H1 (cell line): ENCODE data around the gene KIF21A. TPM values are rescaled to one million over a fixed set of nuclear protein-coding genes. Genes with fewer than 3 reads are reported as not detected.

Source experiments
- CTCF ChIA-PET: fragments of 300-600 bp; sonication (Branson Sonifier 250); formaldehyde crosslinking; loops from one replicate; lab custom pipeline; 2021; ENCODE audit not compliant: partially characterized antibody; lab: Charles Lee
- POLR2A ChIA-PET: fragments of 300-600 bp; sonication (Branson Sonifier 250); formaldehyde crosslinking; loops from one replicate; lab custom pipeline; 2021; ENCODE audit warnings: inconsistent platforms; ENCODE audit not compliant: partially characterized antibody; lab: Charles Lee
- DNase-seq, 2 experiments: peaks; one replicate each; pipeline versions ENCODE4 v3.0.0 to v3.0.0-alpha.2; 2010 to 2022; ENCODE audit warnings: low spot score in 2 of 2, low read depth in 1 of 2, mixed read lengths in 1 of 2
- FAIRE-seq: peaks from 2 replicates; lab custom pipeline; 2011; peaks lifted over from hg19 to GRCh38; lab: Jason Lieb, UNC
- H2AFZ ChIP-seq: 2 replicates; pipeline ENCODE4 v1.8.1; 2012; ENCODE audit warnings: low read length, inconsistent platforms
- H2AK5ac ChIP-seq: 2 replicates; pipeline ENCODE4 v1.6.1; 2013; ENCODE audit warnings: low read depth, low read length
- H2BK120ac ChIP-seq: replicated peaks from 2 replicates; pipeline ENCODE3; 2013; ENCODE audit warnings: low read depth, low read length, inconsistent platforms
- H2BK12ac ChIP-seq: 2 replicates; pipeline ENCODE4 v1.6.1; 2013; ENCODE audit warnings: low read depth, low read length
- H2BK15ac ChIP-seq: 2 replicates; pipeline ENCODE4 v1.6.1; 2013; ENCODE audit warnings: low read length
- H2BK20ac ChIP-seq: 2 replicates; pipeline ENCODE4 v1.6.1; 2013; ENCODE audit warnings: low read length
- H2BK5ac ChIP-seq: 2 replicates; pipeline ENCODE4 v1.6.1; 2013; ENCODE audit warnings: low read depth, low read length
- H3K14ac ChIP-seq: 2 replicates; pipeline ENCODE4 v1.6.1; 2013; ENCODE audit warnings: inconsistent platforms; ENCODE audit not compliant: insufficient read length
- H3K18ac ChIP-seq: 2 replicates; pipeline ENCODE4 v1.6.1; 2013; ENCODE audit warnings: low read length; ENCODE audit errors: extremely low read depth
- H3K23ac ChIP-seq: 2 replicates; pipeline ENCODE4 v1.6.1; 2013; ENCODE audit warnings: inconsistent platforms; ENCODE audit not compliant: insufficient read length
- H3K23me2 ChIP-seq: 2 replicates; pipeline ENCODE4 v1.6.1; 2013; ENCODE audit warnings: low read depth, low read length
- H3K27ac ChIP-seq: 2 replicates; pipeline ENCODE4 v1.6.1; 2011; ENCODE audit warnings: low read depth, low read length, inconsistent platforms
- H3K27me3 ChIP-seq, 4 experiments: replicated peaks in 1 of 4; 1 replicate in 1 of 4; 2 replicates in 3 of 4; pipeline versions ENCODE4 v1.6.1 to v1.8.1; 2011 to 2013; ENCODE audit warnings: low read length in 3 of 4, mild to moderate bottlenecking in 3 of 4, inconsistent platforms in 2 of 4, mixed read lengths in 2 of 4, moderate library complexity in 1 of 4; ENCODE audit not compliant: control insufficient read depth in 3 of 4, insufficient read depth in 3 of 4; ENCODE audit errors: extremely low read depth in 1 of 4
- H3K36me3 ChIP-seq, 4 experiments: 2 replicates each; pipeline versions ENCODE4 v1.6.1 to v1.8.1; 2011 to 2013; ENCODE audit warnings: mild to moderate bottlenecking in 4 of 4, low read length in 3 of 4, moderate library complexity in 2 of 4, control low read depth in 1 of 4, inconsistent platforms in 1 of 4; ENCODE audit not compliant: insufficient read depth in 4 of 4, control insufficient read depth in 2 of 4
- H3K4ac ChIP-seq: replicated peaks from 2 replicates; pipeline ENCODE3; 2013; ENCODE audit warnings: low read length, low read depth, mixed read lengths, inconsistent platforms; ENCODE audit not compliant: insufficient read length
- H3K4me1 ChIP-seq, 4 experiments: replicated peaks in 1 of 4; 1 replicate in 1 of 4; 2 replicates in 3 of 4; pipeline versions ENCODE4 v1.6.1 to v1.8.1; 2011 to 2013; ENCODE audit warnings: low read length in 3 of 4, inconsistent platforms in 2 of 4, mixed read lengths in 1 of 4; ENCODE audit not compliant: insufficient read depth in 4 of 4, control insufficient read depth in 3 of 4
- H3K4me2 ChIP-seq, 2 experiments: 2 replicates each; pipeline versions ENCODE4 v1.6.1 to v1.8.1; 2011 to 2013; ENCODE audit warnings: low read depth in 2 of 2, low read length in 2 of 2, control low read depth in 1 of 2, inconsistent platforms in 1 of 2, mild to moderate bottlenecking in 1 of 2; ENCODE audit not compliant: insufficient read depth in 1 of 2
- H3K4me3 ChIP-seq, 4 experiments: fragments of 200-600, 300-600 bp in 1 of 4; sonication (generic), shearing (Covaris generic), sonication (Bioruptor Twin) in 1 of 4; 2 replicates each; pipeline versions ENCODE4 v1.5.1 to v1.8.1; 2011 to 2016; ENCODE audit warnings: low read length in 4 of 4, low read depth in 3 of 4, control low read depth in 2 of 4, inconsistent platforms in 2 of 4, mild to moderate bottlenecking in 2 of 4, mixed read lengths in 1 of 4, moderate library complexity in 1 of 4; ENCODE audit not compliant: insufficient read depth in 2 of 4; ENCODE audit errors: extremely low read depth in 1 of 4
- H3K56ac ChIP-seq: replicated peaks from 2 replicates; pipeline ENCODE3; 2013; ENCODE audit warnings: low read depth, mild to moderate bottlenecking, mixed read lengths, low read length, inconsistent platforms; ENCODE audit not compliant: insufficient read length
- H3K79me1 ChIP-seq: 2 replicates; pipeline ENCODE4 v1.6.1; 2013; ENCODE audit warnings: low read depth, low read length, control low read depth
- H3K79me2 ChIP-seq, 2 experiments: 2 replicates each; pipeline versions ENCODE4 v1.6.1 to v1.8.1; 2012 to 2013; ENCODE audit warnings: low read length in 2 of 2, mild to moderate bottlenecking in 2 of 2, inconsistent platforms in 1 of 2; ENCODE audit not compliant: insufficient read depth in 2 of 2, control insufficient read depth in 1 of 2
- H3K9ac ChIP-seq, 4 experiments: replicated peaks in 1 of 4; 1 replicate in 1 of 4; 2 replicates in 3 of 4; pipeline versions ENCODE4 v1.6.1 to v1.8.1; 2011 to 2013; ENCODE audit warnings: low read depth in 3 of 4, low read length in 3 of 4, control low read depth in 2 of 4, mild to moderate bottlenecking in 2 of 4, moderate library complexity in 2 of 4, inconsistent platforms in 1 of 4; ENCODE audit errors: extremely low read depth in 1 of 4
- H3K9me3 ChIP-seq, 2 experiments: 2 replicates each; pipeline versions ENCODE4 v1.6.1 to v1.8.1; 2012 to 2013; ENCODE audit warnings: mild to moderate bottlenecking in 2 of 2, moderate library complexity in 2 of 2, control low read depth in 1 of 2, inconsistent platforms in 1 of 2, low read depth in 1 of 2, low read length in 1 of 2, mixed read lengths in 1 of 2; ENCODE audit not compliant: insufficient read depth in 2 of 2
- H4K20me1 ChIP-seq, 2 experiments: replicated peaks in 1 of 2; 2 replicates each; pipeline versions ENCODE3 to v1.8.1; 2011 to 2013; ENCODE audit warnings: inconsistent platforms in 2 of 2, low read length in 2 of 2, mild to moderate bottlenecking in 1 of 2; ENCODE audit not compliant: insufficient read depth in 2 of 2, control insufficient read depth in 1 of 2
- H4K5ac ChIP-seq: 2 replicates; pipeline ENCODE4 v1.6.1; 2013; ENCODE audit warnings: low read length, low read depth, mixed read lengths, inconsistent platforms; ENCODE audit not compliant: insufficient read length
- H4K8ac ChIP-seq: 2 replicates; pipeline ENCODE4 v1.8.0; 2013; ENCODE audit warnings: mild to moderate bottlenecking, moderate library complexity, low read length, inconsistent platforms; ENCODE audit not compliant: insufficient read depth; ENCODE audit errors: extremely low read depth
- H4K91ac ChIP-seq: replicated peaks from 2 replicates; pipeline ENCODE3; 2013; ENCODE audit warnings: low read length, mixed read lengths, inconsistent platforms; ENCODE audit not compliant: insufficient read length
- CTBP2 ChIP-seq: IDR thresholded peaks from 2 replicates; pipeline ENCODE4 v1.7.0; 2011; ENCODE audit warnings: borderline replicate concordance, mild to moderate bottlenecking, moderate library complexity, mixed read lengths, low read length; ENCODE audit not compliant: insufficient read depth, insufficient read length
- EZH2 ChIP-seq: fragments of 200-600 bp; sonication (generic); IDR thresholded peaks from 2 replicates; pipeline ENCODE4 v1.7.1; 2012; ENCODE audit warnings: low read depth, mild to moderate bottlenecking, moderate library complexity, low read length, inconsistent platforms; ENCODE audit not compliant: severe bottlenecking
- JUND ChIP-seq: IDR thresholded peaks from 2 replicates; pipeline ENCODE4 v1.6.1; 2011; ENCODE audit warnings: mild to moderate bottlenecking, improper control_type of control experiment, low read length
- PHF8 ChIP-seq: fragments of 200-600 bp; sonication (generic); conservative IDR thresholded peaks from 2 replicates; pipeline ENCODE4 v1.7.1; 2012; ENCODE audit warnings: low read depth, mild to moderate bottlenecking, inconsistent platforms, low read length, moderate library complexity
- POLR2A ChIP-seq, 2 experiments: IDR thresholded peaks; 1 replicate in 1 of 2; 2 replicates in 1 of 2; pipeline ENCODE4 v1.6.1; 2011; ENCODE audit warnings: low read depth in 2 of 2, low read length in 2 of 2, mild to moderate bottlenecking in 2 of 2; ENCODE audit errors: control extremely low read depth in 1 of 2
- TAF1 ChIP-seq: IDR thresholded peaks from 2 replicates; pipeline ENCODE4 v1.6.1; 2011; ENCODE audit warnings: mild to moderate bottlenecking, low read depth, low read length
- TCF12 ChIP-seq: IDR thresholded peaks from 2 replicates; pipeline ENCODE4 v1.6.1; 2011; ENCODE audit warnings: low read depth, mild to moderate bottlenecking, low read length
- USF2 ChIP-seq: IDR thresholded peaks from 2 replicates; pipeline ENCODE4 v1.6.1; 2011; ENCODE audit warnings: low read length, improper control_type of control experiment
- YY1 ChIP-seq: IDR thresholded peaks from 2 replicates; pipeline ENCODE4 v1.6.1; 2011; ENCODE audit warnings: low read depth, mild to moderate bottlenecking, low read length
- WGBS, 2 experiments: shearing (Covaris generic) in 1 of 2; methylation state at CpG; one replicate each; pipeline versions ENCODE4 v1.1.6 to v1.1.7; 2013 to 2015; ENCODE audit warnings: low lambda C conversion rate in 2 of 2, mixed read lengths in 2 of 2, inconsistent platforms in 1 of 2, low coverage in 1 of 2, missing lambda C conversion rate in 1 of 2; ENCODE audit not compliant: insufficient replicate concordance in 2 of 2, insufficient coverage in 1 of 2, insufficient read length in 1 of 2; ENCODE audit errors: extremely low coverage in 1 of 2, missing lambda C conversion rate in 1 of 2; 5-methylcytosine and 5-hydroxymethylcytosine counted together
- polyA plus RNA-seq, 7 experiments: library from polyadenylated mRNA; depleted of rRNA in 3 of 7; stranded (reverse) in 5 of 7; unstranded in 2 of 7; fragments of >200 nt in 5 of 7; fragments of 200-250 nt in 2 of 7; gene quantifications; 1 replicate in 5 of 7; 2 replicates in 1 of 7; 4 replicates in 1 of 7; pipeline versions ENCODE4 v1.2.1 to v1.2.3, GENCODE V29; 2011 to 2013; ENCODE audit warnings: missing spikeins in 2 of 7, mixed read lengths in 2 of 7
- total RNA-seq: library from RNA; stranded (reverse); fragmentation: NEBNext Ultra II Directional; extraction: Animal tissue kit (Norgen Biotek cat#: 25700); gene quantifications from 2 replicates; pipeline ENCODE4 v1.2.1, GENCODE V29; 2021

The KIF21A gene
- total and polyA plus RNA-seq, 2 of the 8 experiments (the other 6 are each of a cell fraction or from before 2014, with no cell fraction given), result 10.0 to 26.0 TPM

DNA sequence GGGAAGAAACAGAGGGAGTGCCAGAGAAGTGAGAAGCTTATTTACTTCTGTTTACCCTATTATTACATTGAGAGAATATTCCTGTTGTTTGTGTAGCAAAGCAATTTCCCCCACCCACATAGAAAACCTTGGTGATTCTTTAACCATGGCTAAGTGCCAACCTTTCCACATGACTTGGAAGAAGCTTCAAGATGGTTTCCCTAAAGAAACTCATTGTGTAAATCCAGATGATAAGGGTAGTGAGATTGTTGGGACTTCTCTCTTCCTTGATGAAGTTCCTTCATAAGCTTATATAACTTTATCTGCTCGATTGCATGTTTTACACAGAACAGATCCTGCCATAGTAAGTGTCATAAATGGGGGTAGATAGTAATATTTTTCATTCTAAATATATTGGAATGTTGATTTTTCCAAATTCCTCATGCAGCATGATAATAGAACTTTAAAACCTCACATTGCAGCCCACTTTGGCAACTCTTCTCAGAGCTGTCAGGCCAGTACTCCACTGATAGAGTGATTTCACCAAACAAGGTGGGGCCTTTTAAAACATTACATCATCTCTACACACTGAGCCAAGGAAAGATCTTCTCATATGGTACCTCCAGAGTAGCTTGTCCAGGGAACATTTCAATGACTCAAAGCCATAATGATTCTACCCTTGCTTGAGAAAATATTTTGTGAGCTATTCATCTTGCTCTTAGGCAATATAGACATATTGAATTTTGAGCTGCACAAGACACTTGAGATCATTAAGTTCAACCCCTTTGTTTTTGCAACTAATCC lies 47.8 kb upstream of the KIF21A start:
- H4K91ac ChIP-seq, result no peak overlapping the region
- H2BK5ac ChIP-seq, result no peak overlapping the region
- WGBS, 2 experiments, result 89% methylated on average over 1 of the region's 1 CpG; no CpG with 5 or more reads in 1 of the 2 experiments
- no peak overlapping the region for H3K56ac ChIP-seq
- H2BK15ac ChIP-seq, result no peak overlapping the region
- FAIRE-seq, result no peak
- no peaks in the 10 kb centered on the region for H3K23me2 ChIP-seq
- no peak overlapping the region for H2BK12ac ChIP-seq
- H4K8ac ChIP-seq, result no peak overlapping the region
- CTCF ChIA-PET, result interaction anchor here (1.8 kb wide), 1 partner anchor 11 kb away, joined by 6 read pairs; no protein-coding TSS in a partner anchor
- no peaks in the 10 kb centered on the region for H3K79me1 ChIP-seq
- no peaks in the 10 kb centered on the region for H3K9me3 ChIP-seq
- H3K4me2 ChIP-seq, result no peak overlapping the region
- H3K4ac ChIP-seq, result no peak overlapping the region
- H4K5ac ChIP-seq, result no peak overlapping the region
- H3K23ac ChIP-seq, result no peak overlapping the region
- H2AFZ ChIP-seq, result 0 out of 2 replicates have a peak overlapping the region, but pooled peaks have one; percentile 2
- no peaks in the 10 kb centered on the region for H3K4me1 ChIP-seq
- no peaks in the 10 kb centered on the region for H3K27me3 ChIP-seq
- H2BK120ac ChIP-seq, result no peak overlapping the region
- no peak overlapping the region for H3K18ac ChIP-seq
- TF ChIP-seq USF2 (no peak), TAF1 (no peak), CTBP2 (no peak), YY1 (no peak), EZH2 (no peak), TCF12 (no peak), POLR2A (IDR thresholded peaks at IDR 0.05; ENCODE audit: control extremely low read depth in 1 of 2, low read depth in 2 of 2, low read length in 2 of 2) (no peak), JUND (no peak), PHF8 (no peak)
- TF ChIP-seq, all 59 proteins: peak for 0
- H2AK5ac ChIP-seq, result no peak overlapping the region
- no peak overlapping the region for H3K9ac ChIP-seq
- H3K27ac ChIP-seq, result no peak overlapping the region
- H3K14ac ChIP-seq, result no peak overlapping the region
- POLR2A ChIA-PET, result no interaction called here
- no peak overlapping the region for H2BK20ac ChIP-seq
- no peaks in the 10 kb centered on the region for H3K36me3 ChIP-seq
- no peak for DNase-seq
- no peaks in the 10 kb centered on the region for H4K20me1 ChIP-seq
- no peak overlapping the region for H3K4me3 ChIP-seq
- H3K79me2 ChIP-seq, result no peaks in the 10 kb centered on the region
